ENCODE data around the gene SRSF4.
A peak's percentile ranks its signal among the peaks of the same experiment; 100 is the strongest.

SRSF4 gene

GRCh38 chr1:29179641-29180184 lies 2.0 kb downstream of the SRSF4 start:
- peak overlapping the region; percentile 85 for H3K4me3 ChIP-seq (ENCODE audit: low read depth, low read length)
- no peak for TF ChIP-seq CTCF (IDR thresholded peaks at IDR 0.05; ENCODE audit: low read depth, low read length, missing control alignments)
- DNase-seq (ENCODE audit: low read depth), result no peak

- TF ChIP-seq CTCF (IDR thresholded peaks at IDR 0.05; ENCODE audit: low read depth, low read length, missing control alignments), result no peak
- H3K4me3 ChIP-seq (ENCODE audit: low read depth, low read length), result no peak overlapping the region
- no peak for DNase-seq (ENCODE audit: low read depth)
Measured at GRCh38 chr1:29177022-29177705, 4.5 kb downstream of the SRSF4 start.

GRCh38 chr1:29176576-29176975 lies 5.1 kb downstream of the SRSF4 start:
- DNase-seq (ENCODE audit: low read depth), result no peak
- no peak for TF ChIP-seq CTCF (IDR thresholded peaks at IDR 0.05; ENCODE audit: low read depth, low read length, missing control alignments)
- no peak overlapping the region for H3K4me3 ChIP-seq (ENCODE audit: low read depth, low read length)

- H3K4me3 ChIP-seq (ENCODE audit: low read depth, low read length), result no peak overlapping the region
- DNase-seq (ENCODE audit: low read depth), result no peak
- TF ChIP-seq CTCF (IDR thresholded peaks at IDR 0.05; ENCODE audit: low read depth, low read length, missing control alignments), result no peak
Measured at GRCh38 chr1:29172415-29172939, 9.2 kb downstream of the SRSF4 start.

GRCh38 chr1:29171521-29171920 lies 10.2 kb downstream of the SRSF4 start:
- no peak overlapping the region for H3K4me3 ChIP-seq (ENCODE audit: low read depth, low read length)
- TF ChIP-seq CTCF (IDR thresholded peaks at IDR 0.05; ENCODE audit: low read depth, low read length, missing control alignments), result no peak
- no peak for DNase-seq (ENCODE audit: low read depth)

GRCh38 chr1:29171089-29171488 lies 10.6 kb downstream of the SRSF4 start:
- no peak overlapping the region for H3K4me3 ChIP-seq (ENCODE audit: low read depth, low read length)
- no peak for TF ChIP-seq CTCF (IDR thresholded peaks at IDR 0.05; ENCODE audit: low read depth, low read length, missing control alignments)
- DNase-seq (ENCODE audit: low read depth), result no peak

- no peak for DNase-seq (ENCODE audit: low read depth)
- no peak for TF ChIP-seq CTCF (IDR thresholded peaks at IDR 0.05; ENCODE audit: low read depth, low read length, missing control alignments)
- H3K4me3 ChIP-seq (ENCODE audit: low read depth, low read length), result no peak overlapping the region
Measured at GRCh38 chr1:29169976-29170375, 11.7 kb downstream of the SRSF4 start.

All from GM12864 (cell line).